Measurements from ENCODE around the gene CYSRT1. TPM values are rescaled to one million over a fixed set of nuclear protein-coding genes. Genes with fewer than 3 reads are reported as not detected.

CYSRT1 gene
- total and polyA plus RNA-seq, 2 donors (not counting 1 experiment from before 2014, with no cell fraction given) = 0.22 to 0.51 TPM

DNA sequence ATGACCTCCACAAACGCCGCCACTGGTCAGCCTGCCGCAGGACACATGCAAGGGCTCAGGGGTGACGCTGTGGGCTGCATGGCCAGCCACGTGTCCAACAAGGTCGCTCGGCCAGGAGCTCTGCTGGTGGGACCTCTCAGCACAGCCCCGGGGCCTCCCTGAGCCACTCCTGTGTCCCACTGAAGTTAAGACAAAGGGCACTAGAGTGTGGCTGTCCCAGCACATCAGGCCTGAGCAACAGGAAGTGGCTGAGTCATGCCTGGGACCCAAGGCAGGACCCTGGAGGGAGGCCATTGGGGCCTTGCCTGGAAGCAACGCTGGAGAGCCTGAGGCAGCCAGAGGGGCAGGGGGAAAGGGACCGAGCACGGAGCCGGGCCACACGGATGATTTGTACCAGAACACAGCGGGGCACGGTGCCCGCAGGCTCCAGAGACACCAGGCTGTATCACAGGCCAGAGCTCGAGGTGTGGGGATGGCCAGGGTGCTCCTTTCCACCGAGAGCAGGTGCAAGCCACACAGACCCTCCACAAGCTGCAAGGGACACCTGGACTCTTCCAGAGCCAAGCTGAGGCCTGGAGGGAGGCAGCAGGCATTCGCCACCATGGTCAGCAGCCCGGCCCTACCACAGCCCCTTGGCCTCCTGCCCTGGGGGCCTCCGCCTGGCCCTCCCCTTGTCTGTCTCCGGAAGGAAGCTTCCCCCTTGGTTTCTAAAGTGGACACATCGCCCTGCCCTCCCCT lies 46.6 kb upstream of the CYSRT1 start:
- H3K4me1 ChIP-seq (ENCODE audit: control insufficient read depth in 2 of 2, insufficient read depth in 2 of 2, low read length in 2 of 2) = peaks cover 7 to 9% of the 10 kb centered on the region in 2 donors
- no peaks in the 10 kb centered on the region for H3K79me2 ChIP-seq (ENCODE audit: control insufficient read depth, insufficient read depth, low read length)
- intact Hi-C loops (cut with micrococcal nuclease) = no loop called here
- Mint-ChIP-seq H3K9me3 (ENCODE audit: insufficient read depth) (no peaks in the 10 kb centered on the region), H3K27me3 (no peaks in the 10 kb centered on the region), H3K4me1 (peaks cover 2% of the 10 kb centered on the region), H3K27ac (no peak overlapping the region), H3K4me3 (no peak overlapping the region)
- TF ChIP-seq CTCF (IDR thresholded peaks at IDR 0.05) (no peak), EZH2 (IDR thresholded peaks at IDR 0.05; ENCODE audit: borderline replicate concordance, insufficient read depth, low read depth, low read length, poor library complexity, severe bottlenecking) (no peak)
- ChIA-PET CTCF (interaction anchor here (1.4 kb wide), 1 partner anchor 10 kb away, joined by 3 read pairs; the partner anchor contains the start of genes ANAPC2 and SSNA1), POLR2A (no interaction called here)
- H3K9me3 ChIP-seq (ENCODE audit: control extremely low read depth in 1 of 3, control insufficient read depth in 2 of 3, insufficient read depth in 1 of 3, low read length in 2 of 3) = no peaks in the 10 kb centered on the region
- no peak for ATAC-seq (ENCODE audit: low read depth)
- no peak for DNase-seq
- H2AFZ ChIP-seq (ENCODE audit: insufficient read depth, low read depth, low read length, poor library complexity, severe bottlenecking) = no peak overlapping the region
- H3K4me2 ChIP-seq (replicated peaks; ENCODE audit: low read depth, low read length, poor library complexity, severe bottlenecking) = no peak overlapping the region
- H3K27ac ChIP-seq (ENCODE audit: low read length in 2 of 2) = no peak overlapping the region
- peaks cover 24% of the 10 kb centered on the region for H4K20me1 ChIP-seq (ENCODE audit: control insufficient read depth, insufficient read depth, low read length, poor library complexity, severe bottlenecking)
- peaks cover 0 to 47% of the 10 kb centered on the region in 2 experiments for H3K36me3 ChIP-seq (replicated peaks in 1 of 2; ENCODE audit: control extremely low read depth in 1 of 2, control insufficient read depth in 1 of 2, extremely low read depth in 1 of 2, insufficient read depth in 2 of 2, low read length in 1 of 2)
- H3K27me3 ChIP-seq (replicated peaks in 1 of 4; ENCODE audit: control extremely low read depth in 1 of 4, control insufficient read depth in 3 of 4, insufficient read depth in 4 of 4, low read length in 3 of 4) = peaks cover 0 to under 1% (median 0%) of the 10 kb centered on the region in 4 experiments
- WGBS (ENCODE audit: insufficient coverage) = 94% methylated on average over 23 of the region's 23 CpGs
- no peak overlapping the region for H3K4me3 ChIP-seq (ENCODE audit: control extremely low read depth in 1 of 5, extremely low read depth in 1 of 5, insufficient read depth in 1 of 5, low read depth in 2 of 5, low read length in 4 of 5)
- no peak overlapping the region for H3K9ac ChIP-seq (ENCODE audit: low read length)

DNA sequence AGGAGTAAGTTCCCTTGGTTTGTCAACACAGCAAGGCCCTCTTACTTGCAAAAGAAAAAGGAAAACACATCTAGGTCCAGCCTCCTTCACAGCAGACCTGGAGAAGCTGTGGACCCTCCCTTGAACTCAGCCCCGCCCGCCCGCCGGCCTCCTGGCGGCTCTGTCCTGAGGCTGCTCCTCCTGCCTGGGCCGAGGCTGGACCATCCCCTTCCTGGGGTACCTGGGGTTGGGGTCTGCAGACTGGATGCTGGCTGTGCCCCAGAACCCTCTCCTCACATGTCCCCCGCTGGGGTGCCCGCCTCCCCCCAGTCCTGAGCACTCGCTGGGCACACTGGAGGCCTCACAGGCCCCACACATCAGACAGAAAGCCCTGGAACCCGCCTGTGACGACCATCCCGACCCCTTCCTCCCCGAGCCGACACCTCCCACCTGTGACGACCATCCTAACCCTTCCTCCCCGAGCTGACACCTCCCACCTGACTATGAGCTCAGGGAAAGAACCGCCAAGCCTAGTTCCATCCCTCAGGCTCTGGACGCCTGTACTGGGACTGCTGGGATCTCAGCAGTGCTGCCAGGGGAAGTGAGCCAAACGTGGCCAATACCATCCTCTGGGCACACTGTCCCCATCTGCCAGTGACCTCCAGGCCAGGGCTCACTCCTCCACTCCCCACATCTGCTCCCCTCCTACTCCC lies 45.9 kb upstream of the CYSRT1 start:
- CTCF ChIA-PET = interaction anchor here (1.4 kb wide), 1 partner anchor 10 kb away, joined by 3 read pairs; the partner anchor contains the start of genes ANAPC2 and SSNA1
- intact Hi-C loops (cut with micrococcal nuclease) = no loop called here

More for the DNA sequence above, 45.9 kb upstream of the CYSRT1 start:
- no peak overlapping the region for H3K27ac Mint-ChIP-seq
- no peaks in the 10 kb centered on the region for H3K9me3 Mint-ChIP-seq (ENCODE audit: insufficient read depth)
- H3K36me3 ChIP-seq (replicated peaks in 1 of 2; ENCODE audit: control extremely low read depth in 1 of 2, control insufficient read depth in 1 of 2, extremely low read depth in 1 of 2, insufficient read depth in 2 of 2, low read length in 1 of 2) = peaks cover 0 to 54% of the 10 kb centered on the region in 2 experiments
- H3K79me2 ChIP-seq (ENCODE audit: control insufficient read depth, insufficient read depth, low read length) = no peaks in the 10 kb centered on the region
- H3K4me2 ChIP-seq (replicated peaks; ENCODE audit: low read depth, low read length, poor library complexity, severe bottlenecking) = no peak overlapping the region
- H3K27me3 Mint-ChIP-seq = no peaks in the 10 kb centered on the region
- no peak overlapping the region for H3K27ac ChIP-seq (ENCODE audit: low read length in 2 of 2)
- H3K9ac ChIP-seq (ENCODE audit: low read length) = no peak overlapping the region
- no peak overlapping the region for H3K4me3 ChIP-seq (ENCODE audit: control extremely low read depth in 1 of 5, extremely low read depth in 1 of 5, insufficient read depth in 1 of 5, low read depth in 2 of 5, low read length in 4 of 5)
- H3K9me3 ChIP-seq (ENCODE audit: control extremely low read depth in 1 of 3, control insufficient read depth in 2 of 3, insufficient read depth in 1 of 3, low read length in 2 of 3) = no peaks in the 10 kb centered on the region
- ATAC-seq (ENCODE audit: low read depth) (no peak), DNase-seq (no peak)
- H3K4me1 ChIP-seq (ENCODE audit: control insufficient read depth in 2 of 2, insufficient read depth in 2 of 2, low read length in 2 of 2) = peaks cover 7 to 9% of the 10 kb centered on the region in 2 donors
- H4K20me1 ChIP-seq (ENCODE audit: control insufficient read depth, insufficient read depth, low read length, poor library complexity, severe bottlenecking) = peaks cover 32% of the 10 kb centered on the region
- TF ChIP-seq CTCF (IDR thresholded peaks at IDR 0.05) (no peak), EZH2 (IDR thresholded peaks at IDR 0.05; ENCODE audit: borderline replicate concordance, insufficient read depth, low read depth, low read length, poor library complexity, severe bottlenecking) (no peak)
- no peaks in the 10 kb centered on the region for H3K27me3 ChIP-seq (replicated peaks in 1 of 4; ENCODE audit: control extremely low read depth in 1 of 4, control insufficient read depth in 3 of 4, insufficient read depth in 4 of 4, low read length in 3 of 4)
- WGBS (ENCODE audit: insufficient coverage) = 97% methylated on average over 19 of the region's 19 CpGs
- no peak overlapping the region for H2AFZ ChIP-seq (ENCODE audit: insufficient read depth, low read depth, low read length, poor library complexity, severe bottlenecking)
- peaks cover 1% of the 10 kb centered on the region for H3K4me1 Mint-ChIP-seq
- H3K4me3 Mint-ChIP-seq = no peak overlapping the region
- POLR2A ChIA-PET = no interaction called here
